HCT116 (cell line): Measurements from ENCODE around the gene PPP1R10. TPM values are rescaled to one million over a fixed set of nuclear protein-coding genes. Genes with fewer than 3 reads are reported as not detected.
A peak's percentile ranks its signal among the peaks of the same experiment; 100 is the strongest.

Experiments
- ATAC-seq: fragments of 200-7000 bp; cut with Tn5 transposase; 2 replicates; pipeline ENCODE4 v1.9.1; 2020; ENCODE audit warnings: mild to moderate bottlenecking, moderate library complexity
- BruUV-seq: library from RNA; stranded (reverse); fragments of 400-500 nt; replicated peaks from 2 replicates; lab custom pipeline; 2021; lab: Mats Ljungman, UMichigan
- CTCF ChIA-PET: fragments of 300-600 bp; sonication (Branson Sonifier 250); formaldehyde crosslinking; loops from one replicate; lab custom pipeline; 2021; ENCODE audit warnings: antibody characterized with exemption; lab: Charles Lee
- POLR2A ChIA-PET: fragments of 300-600, 350-600 bp; sonication (Branson Sonifier 250); formaldehyde crosslinking; loops from one replicate; lab custom pipeline; 2021; ENCODE audit warnings: antibody characterized with exemption; lab: Charles Lee
- RAD21 ChIA-PET, 2 experiments: fragments of 300-600 bp; sonication (Branson Sonifier 250); formaldehyde crosslinking; loops; one replicate each; lab custom pipeline; 2023; ENCODE audit warnings: low total read pairs in 2 of 2; ENCODE audit not compliant: uncharacterized antibody in 2 of 2, unreplicated experiment in 2 of 2, low non-redundant PET in 1 of 2; lab: Charles Lee
- DNase-seq: peaks from one replicate; pipeline ENCODE4 v3.0.0-alpha.2; 2010; ENCODE audit warnings: low read depth, low spot score
- H2AFZ ChIP-seq: fragments of 200-600 bp; shearing (Covaris generic), sonication (generic); 2 replicates; pipeline ENCODE4 v1.6.1; 2017; ENCODE audit warnings: low read depth, mixed run types, mixed read lengths, antibody characterized with exemption, low read length; ENCODE audit not compliant: poor library complexity, severe bottlenecking
- H3K27ac ChIP-seq: 2 replicates; pipeline ENCODE4 v1.5.1; 2012; ENCODE audit warnings: low read depth, low read length
- H3K27me3 ChIP-seq: fragments of 200-600 bp; sonication (generic); 2 replicates; pipeline ENCODE4 v1.6.1; 2016; ENCODE audit warnings: mixed run types, low read length, mixed read lengths; ENCODE audit not compliant: insufficient read depth
- H3K36me3 ChIP-seq, 2 experiments: fragments of 200-500 bp in 1 of 2; fragments of 200-600 bp in 1 of 2; sonication (Bioruptor generic) in 1 of 2; sonication (generic) in 1 of 2; 2 replicates each; pipeline versions ENCODE4 v1.5.1 to v1.6.1; 2014 to 2016; ENCODE audit warnings: low read length in 2 of 2, inconsistent platforms in 1 of 2, mixed read lengths in 1 of 2, mixed run types in 1 of 2; ENCODE audit not compliant: insufficient read depth in 2 of 2, control insufficient read depth in 1 of 2
- H3K4me1 ChIP-seq, 2 experiments: fragments of 200-600 bp in 1 of 2; sonication (generic) in 1 of 2; 2 replicates each; pipeline versions ENCODE4 v1.5.1 to v1.6.1; 2012 to 2017; ENCODE audit warnings: low read length in 2 of 2, inconsistent platforms in 1 of 2, mild to moderate bottlenecking in 1 of 2, mixed read lengths in 1 of 2, mixed run types in 1 of 2, moderate library complexity in 1 of 2; ENCODE audit not compliant: insufficient read depth in 2 of 2, control insufficient read depth in 1 of 2
- H3K4me2 ChIP-seq: fragments of 200-600 bp; sonication (generic); 2 replicates; pipeline ENCODE4 v1.6.1; 2017; ENCODE audit warnings: mixed run types, low read length, mixed read lengths
- H3K4me3 ChIP-seq, 2 experiments: fragments of 200-600 bp in 1 of 2; sonication (generic) in 1 of 2; replicated peaks in 1 of 2; 2 replicates each; pipeline ENCODE4 v1.5.1; 2011 to 2016; ENCODE audit warnings: low read length in 2 of 2, control low read depth in 1 of 2, low read depth in 1 of 2, mild to moderate bottlenecking in 1 of 2, mixed read lengths in 1 of 2, mixed run types in 1 of 2
- H3K79me2 ChIP-seq: fragments of 200-600 bp; sonication (generic); 2 replicates; pipeline ENCODE4 v1.6.1; 2017; ENCODE audit warnings: mild to moderate bottlenecking, mixed run types, low read length, moderate library complexity, mixed read lengths; ENCODE audit not compliant: insufficient read depth
- H3K9ac ChIP-seq: fragments of 200-600 bp; sonication (generic); 2 replicates; pipeline ENCODE4 v1.6.1; 2016; ENCODE audit warnings: low read length, mixed read lengths
- H3K9me2 ChIP-seq: fragments of 200-600 bp; sonication (generic), shearing (Covaris generic); 2 replicates; pipeline ENCODE4 v1.6.1; 2017; ENCODE audit warnings: mixed run types, mild to moderate bottlenecking, moderate library complexity; ENCODE audit not compliant: insufficient read depth
- H3K9me3 ChIP-seq, 2 experiments: fragments of 200-500 bp in 1 of 2; fragments of 200-600 bp in 1 of 2; sonication (Bioruptor generic) in 1 of 2; sonication (generic) in 1 of 2; 2 replicates each; pipeline ENCODE4 v1.6.1; 2014 to 2017; ENCODE audit warnings: low read length in 2 of 2, mixed read lengths in 2 of 2, inconsistent platforms in 1 of 2, low read depth in 1 of 2, mild to moderate bottlenecking in 1 of 2, mixed run types in 1 of 2, moderate library complexity in 1 of 2; ENCODE audit not compliant: control insufficient read depth in 1 of 2, insufficient read depth in 1 of 2
- H4K20me1 ChIP-seq: fragments of 200-600 bp; sonication (generic), shearing (Covaris generic); 2 replicates; pipeline ENCODE4 v1.6.1; 2017; ENCODE audit warnings: mixed run types, mild to moderate bottlenecking, moderate library complexity; ENCODE audit not compliant: insufficient read depth
- ATF3 ChIP-seq: IDR thresholded peaks from 2 replicates; pipeline ENCODE4 v1.6.1; 2012
- CBX3 ChIP-seq: IDR thresholded peaks from 2 replicates; pipeline ENCODE4 v1.6.1; 2012; ENCODE audit warnings: low read depth
- CTCF ChIP-seq, 3 experiments: fragments of 200-600 bp in 1 of 3; sonication (generic) in 1 of 3; IDR thresholded peaks in 2 of 3; conservative IDR thresholded peaks in 1 of 3; 2 replicates each; pipeline ENCODE4 v1.5.1; 2012 to 2017; ENCODE audit warnings: low read depth in 2 of 3, low read length in 2 of 3, antibody characterized with exemption in 1 of 3, borderline replicate concordance in 1 of 3, control low read depth in 1 of 3, mild to moderate bottlenecking in 1 of 3, mixed read lengths in 1 of 3, mixed run types in 1 of 3, moderate library complexity in 1 of 3; ENCODE audit not compliant: insufficient read depth in 1 of 3
- ELF1 ChIP-seq: IDR thresholded peaks from 2 replicates; pipeline ENCODE4 v1.6.1; 2012; ENCODE audit warnings: low read depth, borderline replicate concordance
- EZH2phosphoT487 ChIP-seq: fragments of 200-600 bp; IDR thresholded peaks from 2 replicates; pipeline ENCODE4 v1.6.1; 2018; ENCODE audit warnings: antibody characterized with exemption, borderline replicate concordance
- MAX ChIP-seq: IDR thresholded peaks from 2 replicates; pipeline ENCODE4 v1.6.1; 2012
- POLR2A ChIP-seq: IDR thresholded peaks from 2 replicates; pipeline ENCODE4 v1.7.0; 2011; ENCODE audit warnings: borderline replicate concordance; ENCODE audit not compliant: insufficient read depth, insufficient read length; ENCODE audit errors: extremely low read depth
- POLR2AphosphoS5 ChIP-seq: IDR thresholded peaks from 2 replicates; pipeline ENCODE4 v1.6.1; 2011; ENCODE audit warnings: mild to moderate bottlenecking, low read depth, low read length, moderate library complexity
- RAD21 ChIP-seq: IDR thresholded peaks from 2 replicates; pipeline ENCODE4 v1.6.1; 2012; ENCODE audit warnings: low read depth, mild to moderate bottlenecking
- SP1 ChIP-seq: IDR thresholded peaks from 2 replicates; pipeline ENCODE4 v1.6.1; 2012; ENCODE audit warnings: low read depth
- SRF ChIP-seq: IDR thresholded peaks from 2 replicates; pipeline ENCODE4 v1.6.1; 2012; ENCODE audit warnings: low read depth
- TCF7L2 ChIP-seq: IDR thresholded peaks from 2 replicates; pipeline ENCODE4 v1.7.0; 2011; ENCODE audit warnings: borderline replicate concordance, inconsistent platforms; ENCODE audit not compliant: insufficient read depth, insufficient read length; ENCODE audit errors: extremely low read depth
- YY1 ChIP-seq: IDR thresholded peaks from 2 replicates; pipeline ENCODE4 v1.6.1; 2011; ENCODE audit warnings: low read length, low read depth, moderate library complexity, mild to moderate bottlenecking; ENCODE audit not compliant: insufficient replicate concordance; ENCODE audit errors: extremely low read depth
- ZNF274 ChIP-seq: fragments of 200-500 bp; sonication (Bioruptor generic); IDR thresholded peaks from 2 replicates; pipeline ENCODE4 v1.6.1; 2014; ENCODE audit warnings: mild to moderate bottlenecking, low read depth, low read length, inconsistent platforms
- intact Hi-C: fragments of 100-400 bp; cut with micrococcal nuclease; formaldehyde crosslinking; loops from 2 replicates; pipeline ENCODE4 v1.10.0; 2022
- total RNA-seq: library from RNA; stranded (reverse); gene quantifications from one replicate; pipeline ENCODE4 v1.2.1, GENCODE V29; 2021; ENCODE audit not compliant: unreplicated experiment

PPP1R10 gene
- total RNA-seq, 1 experiment from 2014 or later, result 104 TPM

- no peak overlapping the region for H3K4me2 ChIP-seq
- peaks cover 37% of the 10 kb centered on the region; the same call in 1 of the 2 replicates for H3K79me2 ChIP-seq
- no peak for DNase-seq
- H2AFZ ChIP-seq, result no peak overlapping the region
- peaks cover 30 to 41% of the 10 kb centered on the region in 2 experiments for H3K36me3 ChIP-seq
- peaks cover 0 to 7% of the 10 kb centered on the region in 2 experiments; a peak in 2 of 4 replicates for H3K4me1 ChIP-seq
- TF ChIP-seq CBX3, result no peak
- no peak for TF ChIP-seq POLR2AphosphoS5
- no peak for TF ChIP-seq RAD21
- no peak for TF ChIP-seq SP1
- no peak for TF ChIP-seq ATF3
- TF ChIP-seq ZNF274, result no peak
- TF ChIP-seq TCF7L2, result no peak
- TF ChIP-seq ELF1, result no peak
- TF ChIP-seq YY1, result no peak
- TF ChIP-seq MAX, result no peak
- no peak for ATAC-seq
- H3K9me3 ChIP-seq, result no peaks in the 10 kb centered on the region
- no peaks in the 10 kb centered on the region; the same call in 1 of the 2 replicates for H4K20me1 ChIP-seq
- H3K4me3 ChIP-seq, result no peak overlapping the region
- H3K27me3 ChIP-seq, result no peaks in the 10 kb centered on the region
- ChIA-PET CTCF (interaction anchor here (1.2 kb wide), 1 partner anchor 51 kb away, joined by 4 read pairs; no protein-coding TSS in a partner anchor), RAD21 (no interaction called here), POLR2A (interaction anchor here (1.5 kb wide), 1 partner anchor 9 kb away, joined by 4 read pairs; no protein-coding TSS in a partner anchor)
- H3K27ac ChIP-seq, result no peak overlapping the region
- no peaks in the 10 kb centered on the region for H3K9me2 ChIP-seq
- H3K9ac ChIP-seq, result no peak overlapping the region
- intact Hi-C loops, result no loop called here
- BruUV-seq, result no TSS peak
Measured at GRCh38 chr6:30592287-30592686, 24.8 kb downstream of the PPP1R10 start.

- peaks cover 42 to 49% of the 10 kb centered on the region in 2 experiments for H3K36me3 ChIP-seq
- H3K9me3 ChIP-seq, result no peaks in the 10 kb centered on the region
- peaks cover 0 to 4% of the 10 kb centered on the region in 2 experiments; a peak in 1 of 4 replicates for H3K4me1 ChIP-seq
- intact Hi-C loops, result no loop called here
- no peaks in the 10 kb centered on the region for H3K9me2 ChIP-seq
- H3K27ac ChIP-seq, result peak overlapping the region; percentile 41; the same call in 1 of the 2 replicates
- POLR2A ChIA-PET, result no interaction called here
- CTCF ChIA-PET, result no interaction called here
- no peak overlapping the region for H3K9ac ChIP-seq
- ATAC-seq (no peak), DNase-seq (no peak)
- no peak overlapping the region for H3K4me2 ChIP-seq
- no TSS peak for BruUV-seq
- RAD21 ChIA-PET, result no interaction called here
- H2AFZ ChIP-seq, result no peak overlapping the region
- no peaks in the 10 kb centered on the region for H3K27me3 ChIP-seq
- H3K79me2 ChIP-seq, result peaks cover 37% of the 10 kb centered on the region; the same call in 1 of the 2 replicates
- H4K20me1 ChIP-seq, result no peaks in the 10 kb centered on the region; the same call in 1 of the 2 replicates
- H3K4me3 ChIP-seq, result no peak overlapping the region
- no peak for TF ChIP-seq SRF
- TF ChIP-seq CTCF (IDR thresholded peaks at IDR 0.05 in 2 of 3, conservative IDR thresholded peaks at IDR 0.05 in 1 of 3; ENCODE audit: borderline replicate concordance in 1 of 3, insufficient read depth in 1 of 3, low read depth in 2 of 3, low read length in 2 of 3), result no peak
- no peak for TF ChIP-seq CBX3
- no peak for TF ChIP-seq POLR2A
- no peak for TF ChIP-seq EZH2phosphoT487
- TF ChIP-seq ELF1, result no peak
- no peak for TF ChIP-seq YY1
- no peak for TF ChIP-seq POLR2AphosphoS5
Measured at GRCh38 chr6:30591008-30591407, 26.0 kb downstream of the PPP1R10 start.
